SK-N-MC (cell line): Measurements from ENCODE around the gene SEPTIN8.
"Not testable (repeated sequence)": the region's sequence is repeated elsewhere in the genome, so short reads cannot be mapped to it uniquely, and the experiment has no call there.

Experiments
- EZH2 ChIP-seq: fragments of 200-600 bp; sonication (generic); IDR thresholded peaks from one replicate; pipeline ENCODE4 v1.6.1; 2017; ENCODE audit warnings: antibody characterized with exemption
- POLR2AphosphoS5 ChIP-seq: IDR thresholded peaks from 2 replicates; pipeline ENCODE4 v1.6.1; 2012; ENCODE audit warnings: mild to moderate bottlenecking, low read depth, low read length, borderline replicate concordance

DNA sequence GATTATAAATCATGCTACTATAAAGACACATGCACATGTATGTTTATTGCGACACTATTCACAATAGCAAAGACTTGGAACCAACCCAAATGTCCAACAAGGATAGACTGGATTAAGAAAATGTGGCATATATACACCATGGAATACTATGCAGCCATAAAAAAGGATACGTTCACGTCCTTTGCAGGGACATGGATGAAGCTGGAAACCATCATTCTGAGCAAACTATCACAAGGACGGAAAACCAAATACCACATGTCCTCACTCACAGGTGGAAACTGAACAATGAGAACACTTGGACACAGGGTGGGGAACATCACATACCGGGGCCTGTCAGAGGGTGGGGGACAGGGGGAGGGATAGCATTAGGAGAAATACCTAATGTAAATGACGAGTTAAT lies 28.8 kb upstream of the SEPTIN8 start:
- not testable (repeated sequence) for TF ChIP-seq POLR2AphosphoS5, EZH2
